MG63 (cell line): ENCODE measurements around the gene FIGN. TPM values are rescaled to one million over a fixed set of nuclear protein-coding genes. Genes with fewer than 3 reads are reported as not detected.

ENCODE experiments used
- DNase-seq: peaks from one replicate; pipeline ENCODE4 v3.0.0-alpha.2; 2020
- H3K27me3 ChIP-seq: fragments of 250-450 bp; sonication (Bioruptor Pico); 2 replicates; pipeline ENCODE4 v1.5.1; 2020; ENCODE audit warnings: mild to moderate bottlenecking, moderate library complexity
- H3K36me3 ChIP-seq: fragments of 250-450 bp; sonication (Bioruptor Pico); 2 replicates; pipeline ENCODE4 v1.5.1; 2020; ENCODE audit warnings: mild to moderate bottlenecking, moderate library complexity
- H3K4me3 ChIP-seq: fragments of 250-450 bp; sonication (Bioruptor Pico); 2 replicates; pipeline ENCODE4 v1.5.1; 2020; ENCODE audit warnings: mild to moderate bottlenecking, moderate library complexity
- H3K9me3 ChIP-seq: fragments of 250-450 bp; sonication (Bioruptor Pico); 2 replicates; pipeline ENCODE4 v1.5.1; 2020; ENCODE audit warnings: mild to moderate bottlenecking, moderate library complexity
- total RNA-seq: library from RNA; depleted of rRNA; stranded (reverse); fragments of >200 nt; shearing (Covaris generic); gene quantifications from 2 replicates; pipeline ENCODE4 v1.2.3, GENCODE V29; 2014; ENCODE audit warnings: low replicate concordance

Gene FIGN
- total RNA-seq, 1 experiment from 2014 or later: 0.16 TPM

GRCh38 chr2:163723348-163723747 lies 12.5 kb downstream of the FIGN start:
- no peaks in the 10 kb centered on the region for H3K27me3 ChIP-seq
- H3K36me3 ChIP-seq: no peaks in the 10 kb centered on the region
- DNase-seq: no peak
- H3K4me3 ChIP-seq: no peak overlapping the region
- H3K9me3 ChIP-seq: no peaks in the 10 kb centered on the region

DNA sequence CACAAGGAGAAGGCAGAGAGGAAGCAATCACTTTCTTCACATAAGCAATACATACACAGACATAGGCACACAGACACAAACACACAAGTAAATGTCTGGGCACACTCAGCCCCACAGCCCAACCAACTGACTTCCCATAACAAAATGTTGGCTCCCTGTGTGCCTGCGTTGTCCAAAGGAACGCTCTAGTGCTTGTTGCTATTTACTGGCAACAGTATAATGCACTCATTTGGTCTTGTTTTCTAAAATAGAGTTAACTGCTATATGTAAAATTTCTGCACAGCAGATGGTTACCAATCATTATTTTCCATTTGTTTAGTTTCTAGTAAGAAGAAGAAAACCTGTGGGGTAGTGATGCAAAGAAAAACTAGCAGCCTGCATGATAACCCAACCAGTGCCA lies 16.5 kb downstream of the FIGN start:
- Histone ChIP-seq H3K27me3 (no peaks in the 10 kb centered on the region), H3K4me3 (no peak overlapping the region), H3K36me3 (no peaks in the 10 kb centered on the region), H3K9me3 (no peaks in the 10 kb centered on the region)
- no peak for DNase-seq

GRCh38 chr2:163717993-163718680 lies 17.7 kb downstream of the FIGN start:
- no peak for DNase-seq

DNA sequence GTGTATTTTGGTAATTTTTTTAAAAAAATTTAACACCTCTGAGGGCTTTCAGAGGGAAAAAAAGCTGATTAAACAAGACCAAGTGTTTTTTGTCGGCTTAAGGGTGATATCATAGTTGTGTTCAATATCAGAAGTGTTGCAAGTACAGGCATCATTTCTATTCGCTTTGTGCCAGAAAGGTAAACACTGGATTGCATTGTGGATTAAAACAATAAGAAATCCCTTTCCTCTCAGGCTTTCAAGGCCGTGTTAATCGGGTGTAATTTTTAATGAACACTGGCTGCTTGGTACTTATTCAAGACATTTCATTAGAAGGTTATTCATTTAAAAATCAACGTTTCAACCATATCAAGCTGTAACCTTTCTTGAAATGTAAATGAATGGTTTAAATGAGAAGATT lies 18.3 kb downstream of the FIGN start:
- H3K4me3 ChIP-seq: no peak overlapping the region
- H3K27me3 ChIP-seq: no peaks in the 10 kb centered on the region
- no peaks in the 10 kb centered on the region for H3K9me3 ChIP-seq
- no peaks in the 10 kb centered on the region for H3K36me3 ChIP-seq
- no peak for DNase-seq

More at GRCh38 chr2:163717993-163718680, 17.7 kb downstream of the FIGN start:
- no peak overlapping the region for H3K4me3 ChIP-seq
- H3K36me3 ChIP-seq: no peaks in the 10 kb centered on the region
- H3K9me3 ChIP-seq: no peaks in the 10 kb centered on the region
- no peaks in the 10 kb centered on the region for H3K27me3 ChIP-seq

GRCh38 chr2:163716101-163716500 lies 19.7 kb downstream of the FIGN start:
- no peaks in the 10 kb centered on the region for H3K27me3 ChIP-seq
- H3K9me3 ChIP-seq: no peaks in the 10 kb centered on the region
- no peaks in the 10 kb centered on the region for H3K36me3 ChIP-seq
- no peak for DNase-seq
- H3K4me3 ChIP-seq: no peak overlapping the region

DNA sequence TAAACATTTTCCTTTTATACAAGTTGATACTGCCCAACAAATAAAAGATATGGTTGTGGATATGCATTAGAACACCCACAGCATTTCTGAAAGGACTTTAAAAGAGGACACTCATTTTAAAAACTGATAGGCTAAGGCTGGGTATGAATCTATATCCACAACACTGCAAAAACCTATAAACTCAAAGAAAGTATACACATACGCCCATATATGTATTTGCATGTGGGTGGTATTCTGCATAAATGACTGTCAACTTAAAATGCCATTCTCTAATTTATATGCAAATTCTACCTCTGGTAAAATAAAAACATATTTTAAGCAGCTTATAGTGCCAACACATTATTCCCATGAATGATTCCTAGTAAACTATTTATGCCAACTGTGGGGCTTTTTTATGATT lies 20.1 kb downstream of the FIGN start:
- H3K36me3 ChIP-seq: no peaks in the 10 kb centered on the region
- no peaks in the 10 kb centered on the region for H3K9me3 ChIP-seq
- no peak overlapping the region for H3K4me3 ChIP-seq
- DNase-seq: no peak
- no peaks in the 10 kb centered on the region for H3K27me3 ChIP-seq

GRCh38 chr2:163715199-163715598 lies 20.6 kb downstream of the FIGN start:
- no peak for DNase-seq
- Histone ChIP-seq H3K36me3 (no peaks in the 10 kb centered on the region), H3K9me3 (no peaks in the 10 kb centered on the region), H3K4me3 (no peak overlapping the region), H3K27me3 (no peaks in the 10 kb centered on the region)

DNA sequence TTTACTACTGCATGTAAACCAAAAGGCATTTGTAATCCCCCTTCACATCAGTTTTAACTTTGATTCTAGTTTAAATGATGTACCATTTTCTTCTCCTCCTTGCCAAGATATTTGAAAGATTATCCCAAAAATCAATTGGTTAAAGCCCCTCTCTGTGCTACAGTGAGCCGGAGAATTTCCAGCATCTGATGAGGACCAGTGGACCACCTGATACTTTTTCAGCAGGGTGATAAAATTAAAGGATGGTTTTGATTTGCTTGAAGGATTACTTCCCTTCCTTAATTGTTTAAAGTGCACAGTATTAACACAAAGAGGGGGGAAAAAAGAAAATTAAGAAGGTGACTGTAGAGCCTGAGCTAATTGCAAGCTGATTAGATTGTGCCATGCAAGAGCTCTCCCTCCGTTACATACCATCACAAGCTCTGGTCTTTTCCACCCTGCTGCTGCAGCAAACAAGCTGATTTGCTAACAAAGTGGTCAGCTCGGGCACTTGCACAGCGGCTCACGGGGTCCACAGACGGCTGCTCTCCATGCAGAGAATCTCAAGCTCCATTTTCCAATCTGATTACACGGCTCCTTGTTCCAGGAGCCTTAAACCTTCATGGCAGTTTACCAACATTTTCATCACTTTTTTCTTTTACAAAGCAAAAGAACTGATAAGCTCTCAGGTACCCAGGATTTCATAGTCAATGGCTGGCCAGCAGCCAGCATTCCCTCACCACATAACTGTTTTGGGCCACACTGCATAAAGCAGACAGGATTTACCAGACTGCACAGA lies 22.1 kb downstream of the FIGN start:
- DNase-seq: no peak

DNA sequence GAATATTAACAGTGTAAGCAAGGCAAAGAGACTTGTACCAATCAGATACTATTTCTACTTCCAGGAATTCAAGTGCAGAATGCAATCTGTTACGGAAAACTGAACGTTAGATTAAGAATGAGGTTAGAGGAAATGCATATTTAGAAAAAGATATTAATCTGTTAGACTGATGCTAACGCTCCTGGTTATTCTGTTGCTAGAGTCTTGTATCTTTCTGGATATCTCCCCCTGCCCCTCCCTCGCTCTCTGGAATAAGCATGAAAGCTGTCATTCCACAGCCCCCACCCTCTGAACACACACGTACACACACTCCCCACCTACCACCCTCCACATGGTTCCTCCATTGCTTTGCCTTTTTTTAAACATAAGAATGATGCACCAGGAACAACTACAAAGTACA lies 24.1 kb downstream of the FIGN start:
- Histone ChIP-seq H3K9me3 (no peaks in the 10 kb centered on the region), H3K36me3 (no peaks in the 10 kb centered on the region), H3K4me3 (no peak overlapping the region), H3K27me3 (no peaks in the 10 kb centered on the region)
- DNase-seq: no peak

More for the DNA sequence above, 22.1 kb downstream of the FIGN start:
- Histone ChIP-seq H3K27me3 (no peaks in the 10 kb centered on the region), H3K9me3 (no peaks in the 10 kb centered on the region), H3K36me3 (no peaks in the 10 kb centered on the region), H3K4me3 (no peak overlapping the region)

DNA sequence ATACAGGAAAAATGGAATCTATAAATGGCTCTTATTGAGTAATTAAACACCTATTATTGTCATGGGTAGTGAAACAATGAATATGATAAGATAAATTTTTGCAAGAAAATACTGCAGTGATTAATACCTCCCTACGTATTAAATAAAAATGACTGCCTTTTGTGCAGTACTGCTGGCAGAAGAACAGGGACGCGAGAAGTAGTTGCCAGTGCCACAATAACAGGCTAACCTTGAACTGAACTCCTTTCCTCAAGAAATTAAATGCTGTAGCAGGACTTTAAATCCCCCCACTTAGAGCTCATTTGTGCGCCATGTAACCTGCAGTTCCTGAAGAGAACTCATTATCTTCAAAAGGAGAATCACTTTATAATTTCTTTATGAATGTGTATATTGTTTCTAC lies 24.6 kb downstream of the FIGN start:
- Histone ChIP-seq H3K9me3 (no peaks in the 10 kb centered on the region), H3K36me3 (no peaks in the 10 kb centered on the region), H3K4me3 (no peak overlapping the region), H3K27me3 (no peaks in the 10 kb centered on the region)
- no peak for DNase-seq

DNA sequence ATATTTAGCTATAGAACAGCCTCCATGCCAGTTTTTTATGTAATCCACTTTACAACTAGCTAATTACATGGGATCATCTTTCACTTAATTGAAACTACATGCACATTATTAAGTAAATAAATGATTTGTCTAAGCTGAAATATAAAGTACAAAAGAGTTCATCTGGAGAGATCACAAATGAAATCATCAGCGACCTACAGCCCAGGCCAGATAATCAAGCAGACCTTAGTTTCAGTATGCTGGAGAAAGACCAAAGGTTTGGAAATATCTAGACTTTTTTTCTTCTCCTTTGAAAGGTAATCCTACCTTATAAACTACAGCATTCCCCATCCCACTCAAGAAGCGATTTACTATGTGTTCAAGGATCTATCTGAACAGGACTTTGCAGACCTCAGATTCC lies 26.5 kb downstream of the FIGN start:
- no peaks in the 10 kb centered on the region for H3K9me3 ChIP-seq
- no peak for DNase-seq
- H3K4me3 ChIP-seq: no peak overlapping the region
- H3K27me3 ChIP-seq: no peaks in the 10 kb centered on the region
- no peaks in the 10 kb centered on the region for H3K36me3 ChIP-seq

DNA sequence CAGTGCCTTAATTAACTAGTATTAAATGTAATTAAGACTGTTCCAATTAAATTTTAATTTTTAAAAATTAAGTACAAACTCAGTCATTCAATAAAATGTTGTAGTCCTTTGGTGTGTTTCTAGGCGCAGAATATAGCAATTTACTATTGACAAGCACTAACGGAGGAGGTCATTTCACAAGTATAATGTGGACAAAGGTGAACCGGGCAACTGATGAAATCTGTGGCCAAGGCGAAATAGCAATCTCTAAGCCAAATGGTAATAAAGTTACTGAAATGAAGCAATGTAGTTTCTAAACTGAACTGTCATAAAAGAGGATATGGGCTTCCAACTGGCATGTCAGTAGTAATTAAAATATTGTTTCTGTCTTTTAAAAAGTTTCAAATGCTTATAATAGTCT lies 27.5 kb downstream of the FIGN start:
- Histone ChIP-seq H3K36me3 (no peaks in the 10 kb centered on the region), H3K27me3 (no peaks in the 10 kb centered on the region), H3K4me3 (no peak overlapping the region), H3K9me3 (no peaks in the 10 kb centered on the region)
- no peak for DNase-seq

DNA sequence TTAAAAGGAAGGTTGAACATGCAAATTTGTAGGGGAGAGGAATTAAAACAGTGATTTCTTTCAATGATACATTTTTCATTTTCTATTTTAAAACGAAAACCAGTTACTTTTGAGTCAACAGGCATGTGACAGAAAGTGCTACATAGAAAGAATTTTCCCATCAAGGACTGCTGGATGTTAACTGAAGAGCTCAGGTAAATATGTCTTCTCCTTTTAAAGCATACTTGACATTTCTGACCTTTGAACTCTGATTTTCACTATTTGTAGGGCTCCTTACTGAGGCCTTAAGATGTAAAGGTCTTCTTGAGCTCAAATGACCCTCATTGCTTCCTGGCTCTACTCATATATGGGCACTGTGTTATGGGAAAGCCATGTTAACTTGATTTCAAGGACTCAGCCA lies 32.4 kb downstream of the FIGN start:
- Histone ChIP-seq H3K27me3 (no peaks in the 10 kb centered on the region), H3K4me3 (no peak overlapping the region), H3K36me3 (no peaks in the 10 kb centered on the region), H3K9me3 (no peaks in the 10 kb centered on the region)
- no peak for DNase-seq

- DNase-seq: no peak
- H3K27me3 ChIP-seq: no peaks in the 10 kb centered on the region
- H3K9me3 ChIP-seq: no peaks in the 10 kb centered on the region
- no peaks in the 10 kb centered on the region for H3K36me3 ChIP-seq
- H3K4me3 ChIP-seq: no peak overlapping the region
Observed at GRCh38 chr2:163701399-163702195, 34.2 kb downstream of the FIGN start.

DNA sequence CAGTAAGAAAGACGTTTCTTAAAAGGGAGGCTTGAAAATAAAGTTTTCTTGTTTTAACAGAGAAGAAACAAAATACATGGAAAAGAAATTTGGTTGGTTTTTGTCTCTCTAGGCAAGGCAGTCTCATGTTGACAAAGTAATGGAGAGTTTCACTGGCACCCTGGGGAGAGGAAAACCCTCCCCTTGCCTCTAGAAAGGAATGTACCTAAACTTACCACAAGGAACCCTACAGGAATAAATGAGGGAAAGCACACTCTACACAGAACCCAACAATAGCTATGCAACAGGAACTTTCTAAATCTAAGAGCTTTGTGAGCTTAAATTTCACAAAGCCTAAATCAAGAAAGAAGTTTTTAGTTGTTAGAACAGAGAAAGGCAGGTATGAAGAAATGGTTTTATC lies 37.0 kb downstream of the FIGN start:
- H3K27me3 ChIP-seq: no peaks in the 10 kb centered on the region
- no peak overlapping the region for H3K4me3 ChIP-seq
- no peak for DNase-seq
- H3K36me3 ChIP-seq: no peaks in the 10 kb centered on the region
- no peaks in the 10 kb centered on the region for H3K9me3 ChIP-seq

- H3K9me3 ChIP-seq: no peaks in the 10 kb centered on the region
- no peaks in the 10 kb centered on the region for H3K36me3 ChIP-seq
- H3K27me3 ChIP-seq: no peaks in the 10 kb centered on the region
- DNase-seq: no peak
- H3K4me3 ChIP-seq: no peak overlapping the region
Observed at GRCh38 chr2:163697846-163698637, 37.8 kb downstream of the FIGN start.

- no peaks in the 10 kb centered on the region for H3K27me3 ChIP-seq
- no peak overlapping the region for H3K4me3 ChIP-seq
- no peaks in the 10 kb centered on the region for H3K36me3 ChIP-seq
- DNase-seq: no peak
- H3K9me3 ChIP-seq: no peaks in the 10 kb centered on the region
Observed at GRCh38 chr2:163697429-163697828, 38.4 kb downstream of the FIGN start.
